ENCODE data around the gene PNCK.

Gene PNCK

GRCh38 chrX:153651540-153652079 lies 22.0 kb downstream of the PNCK start:
- DNase-seq, result no peak

GRCh38 chrX:153650959-153651358 lies 22.7 kb downstream of the PNCK start:
- no peak for DNase-seq

DNA sequence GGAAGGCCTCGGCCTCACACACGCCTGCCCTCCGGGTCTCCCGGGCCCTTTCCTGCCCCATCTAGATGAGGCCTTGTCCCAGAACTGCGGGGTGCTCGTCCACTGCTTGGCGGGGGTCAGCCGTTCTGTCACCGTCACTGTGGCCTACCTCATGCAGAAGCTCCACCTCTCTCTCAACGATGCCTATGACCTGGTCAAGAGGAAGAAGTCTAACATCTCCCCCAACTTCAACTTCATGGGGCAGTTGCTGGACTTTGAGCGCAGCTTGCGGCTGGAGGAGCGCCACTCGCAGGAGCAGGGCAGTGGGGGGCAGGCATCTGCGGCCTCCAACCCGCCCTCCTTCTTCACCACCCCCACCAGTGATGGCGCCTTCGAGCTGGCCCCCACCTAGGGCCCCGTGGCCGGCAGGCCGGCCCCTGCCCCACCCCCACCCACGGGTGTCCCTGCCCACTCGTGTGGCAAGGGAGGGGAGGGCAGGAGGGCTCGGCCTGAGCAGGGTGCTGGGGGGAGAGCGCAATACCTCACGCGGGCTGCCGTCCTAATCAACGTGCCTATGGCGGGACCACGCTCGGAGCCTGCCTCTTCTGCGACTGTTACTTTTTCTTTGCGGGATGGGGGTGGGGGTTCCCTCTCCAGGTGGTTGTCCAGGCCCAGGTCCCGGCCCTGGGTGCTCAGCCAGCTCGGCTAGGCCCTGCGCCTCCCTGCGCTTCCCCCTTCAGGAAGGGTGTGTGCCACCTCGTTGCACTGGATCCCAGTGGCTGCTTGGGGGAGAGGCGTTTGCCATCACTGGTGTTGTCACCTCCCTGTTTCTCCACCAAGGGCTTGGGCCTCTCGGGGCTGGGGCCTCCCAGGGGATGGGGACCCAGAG lies 23.5 kb downstream of the PNCK start:
- no peak for DNase-seq

- no peak for DNase-seq
These were observed 24.3 kb downstream of the PNCK start for GRCh38 chrX:153649178-153649914.

GRCh38 chrX:153648358-153649177 lies 25.0 kb downstream of the PNCK start:
- DNase-seq, result no peak

DNA sequence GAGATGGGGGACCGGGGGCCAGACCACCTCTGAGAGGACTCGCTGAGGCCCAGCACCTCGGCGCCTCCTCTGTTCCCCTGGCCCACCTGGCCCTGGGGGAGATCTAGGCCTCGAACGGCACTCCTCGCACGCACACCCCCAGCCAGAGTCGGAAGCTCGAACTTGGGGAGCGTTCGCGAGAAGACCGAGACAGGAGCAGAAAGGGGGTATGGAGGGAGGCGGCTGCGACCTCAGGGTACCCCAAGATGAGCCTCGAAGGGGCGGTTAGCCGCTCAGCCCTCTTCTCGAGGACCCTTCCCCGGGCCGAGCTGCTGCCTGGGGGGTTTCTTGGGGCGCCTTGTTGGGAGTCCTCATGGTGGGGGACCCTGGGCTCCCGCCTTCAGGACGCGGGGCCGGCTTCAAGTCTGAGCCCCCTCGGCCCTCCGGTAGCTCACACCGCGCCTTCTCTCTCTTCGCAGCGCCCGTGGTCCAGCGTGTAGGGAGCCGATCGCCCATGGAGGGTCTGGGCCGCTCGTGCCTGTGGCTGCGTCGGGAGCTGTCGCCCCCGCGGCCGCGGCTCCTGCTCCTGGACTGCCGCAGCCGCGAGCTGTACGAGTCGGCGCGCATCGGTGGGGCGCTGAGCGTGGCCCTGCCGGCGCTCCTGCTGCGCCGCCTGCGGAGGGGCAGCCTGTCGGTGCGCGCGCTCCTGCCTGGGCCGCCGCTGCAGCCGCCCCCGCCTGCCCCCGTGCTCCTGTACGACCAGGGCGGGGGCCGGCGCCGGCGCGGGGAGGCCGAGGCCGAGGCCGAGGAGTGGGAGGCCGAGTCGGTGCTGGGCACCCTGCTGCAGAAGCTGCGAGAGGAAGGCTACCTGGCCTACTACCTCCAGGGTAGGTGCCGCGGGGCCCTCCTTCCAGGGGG lies 25.9 kb downstream of the PNCK start:
- no peak for DNase-seq

GRCh38 chrX:153646620-153647373 lies 26.8 kb downstream of the PNCK start, which contains the start of gene DUSP9:
Gene DUSP9 (plus strand): TSS chrX:153647203. CDS start chrX:153647954, 751 bp downstream.
- DNase-seq, result no peak

DNA sequence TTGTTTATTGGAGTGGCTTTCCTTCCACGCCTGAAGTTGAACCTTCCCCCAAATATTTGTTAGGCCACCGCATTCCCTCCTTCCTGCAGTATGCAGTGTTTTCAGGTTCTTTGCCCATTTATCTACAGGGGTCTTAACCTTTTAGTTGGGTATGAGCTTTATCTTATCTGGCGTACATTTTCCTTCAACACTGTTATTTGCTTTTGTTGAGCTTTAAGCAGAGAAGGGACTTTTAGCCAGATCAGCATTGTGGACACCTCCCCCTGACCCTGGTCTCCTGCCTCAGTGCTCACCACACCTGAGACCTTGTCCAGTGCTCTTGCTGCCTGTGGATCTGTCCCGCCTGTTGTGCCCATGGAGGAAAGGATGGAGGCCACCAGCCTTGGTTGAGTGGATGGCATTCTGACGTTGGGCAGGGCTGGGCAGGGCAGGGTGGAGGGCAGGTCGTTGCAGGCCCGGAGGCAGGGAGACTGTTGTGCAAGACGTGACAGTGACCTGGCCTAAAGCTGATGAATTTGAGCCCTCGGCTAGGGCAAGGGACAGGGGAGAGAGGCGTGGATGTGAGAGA lies 27.6 kb downstream of the PNCK start:
- DNase-seq, result no peak

- no peak for DNase-seq
These were observed 28.5 kb downstream of the PNCK start for GRCh38 chrX:153645151-153645550.

GRCh38 chrX:153644356-153645125 lies 29.1 kb downstream of the PNCK start:
- no peak for DNase-seq

DNA sequence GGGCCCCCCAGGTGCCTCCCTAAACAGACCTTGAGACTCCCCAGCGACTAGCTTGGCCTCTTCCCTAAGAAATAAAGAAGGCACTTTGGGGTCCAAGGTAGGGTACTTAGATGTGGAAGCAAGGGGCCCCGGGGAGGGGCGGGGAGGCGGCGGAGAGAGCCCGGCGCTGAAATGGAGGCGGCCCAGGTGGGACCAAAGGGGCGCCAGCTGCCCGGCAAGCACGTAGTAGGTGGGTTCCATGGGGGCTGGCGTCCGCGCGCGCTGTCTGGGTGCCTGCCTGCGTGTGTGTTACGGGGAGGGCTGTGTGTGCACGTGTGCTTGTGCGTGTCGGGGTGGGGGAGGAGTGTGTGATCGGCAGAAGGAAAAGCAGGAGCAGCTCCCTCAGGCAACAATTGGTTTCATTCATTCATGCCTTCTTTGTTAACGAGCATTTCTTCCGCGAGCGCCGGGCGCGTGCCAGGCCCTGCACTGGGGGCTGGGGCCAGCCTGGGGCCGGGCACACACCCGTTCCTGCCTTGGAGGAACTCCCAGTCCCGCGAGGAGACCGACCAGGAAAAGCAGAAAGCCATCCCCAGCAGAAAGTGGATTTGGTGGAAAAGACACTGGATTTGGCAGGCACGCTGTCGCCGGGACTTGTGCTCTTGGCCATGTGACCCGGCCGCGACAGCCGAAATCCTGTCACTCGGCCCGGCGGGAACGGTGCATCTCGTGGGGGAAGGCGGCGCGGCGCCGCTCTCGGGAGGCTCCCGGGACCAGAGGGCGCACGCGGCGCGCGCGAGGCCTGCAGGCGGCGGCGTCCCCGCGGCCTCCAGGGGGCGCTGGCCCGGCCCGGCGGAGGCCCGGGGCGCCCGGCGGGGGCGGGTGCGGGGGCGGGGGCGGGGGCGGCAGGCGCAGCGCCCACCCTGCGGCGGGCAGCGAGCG lies 29.9 kb downstream of the PNCK start:
- DNase-seq, result no peak

- no peak for DNase-seq
These were observed 30.8 kb downstream of the PNCK start for GRCh38 chrX:153642655-153643430.

DNA sequence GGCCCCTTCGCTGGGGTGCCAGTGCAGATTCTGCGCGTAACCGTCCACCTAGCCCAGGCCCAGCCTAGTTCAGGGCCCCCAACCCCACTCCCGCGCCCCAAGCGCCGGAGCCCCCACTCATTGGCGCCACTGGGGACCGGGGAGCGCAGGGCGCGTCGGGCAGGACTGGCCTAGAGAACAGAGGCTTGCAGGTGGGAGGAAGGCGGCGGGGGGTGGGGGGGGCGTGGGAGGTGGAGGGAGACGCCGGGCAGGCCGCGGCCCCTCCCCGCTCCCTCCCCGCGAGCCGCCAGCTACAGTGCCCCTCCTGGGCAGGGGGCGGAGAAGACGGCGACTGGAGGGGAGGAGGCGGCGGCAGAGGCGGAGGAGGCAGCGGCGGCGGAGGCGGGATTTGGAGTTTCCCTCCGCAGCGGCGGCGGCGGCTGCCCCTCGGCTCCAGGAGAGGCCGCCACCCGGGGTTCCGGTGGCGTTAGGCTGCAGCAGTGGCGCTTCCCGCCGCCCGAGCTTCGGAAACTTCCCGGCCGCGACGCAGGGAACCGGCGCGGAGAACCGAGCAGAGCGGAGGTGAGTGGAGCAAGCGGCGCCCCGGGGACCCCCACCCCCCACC lies 31.5 kb downstream of the PNCK start:
- DNase-seq, result no peak

DNA sequence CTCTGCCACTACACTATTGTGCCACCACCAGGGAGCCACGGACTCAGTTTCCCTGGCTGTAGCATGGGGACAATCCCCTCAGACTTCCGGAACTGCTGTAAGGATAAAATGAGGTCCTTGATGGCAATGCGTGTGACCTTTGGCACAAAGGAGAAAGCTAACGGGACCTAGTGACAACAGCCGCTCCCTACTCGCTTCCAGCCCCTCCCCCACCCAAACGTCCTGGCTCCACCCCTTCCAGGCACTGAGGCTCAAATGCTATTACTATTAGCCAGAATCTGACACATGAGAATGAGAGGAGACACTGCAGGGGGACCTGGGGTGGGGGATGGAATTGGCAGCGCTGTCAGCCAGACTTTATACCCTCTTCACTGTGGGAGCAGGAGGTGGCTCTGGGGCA lies 32.0 kb downstream of the PNCK start:
- no peak for DNase-seq

DNA sequence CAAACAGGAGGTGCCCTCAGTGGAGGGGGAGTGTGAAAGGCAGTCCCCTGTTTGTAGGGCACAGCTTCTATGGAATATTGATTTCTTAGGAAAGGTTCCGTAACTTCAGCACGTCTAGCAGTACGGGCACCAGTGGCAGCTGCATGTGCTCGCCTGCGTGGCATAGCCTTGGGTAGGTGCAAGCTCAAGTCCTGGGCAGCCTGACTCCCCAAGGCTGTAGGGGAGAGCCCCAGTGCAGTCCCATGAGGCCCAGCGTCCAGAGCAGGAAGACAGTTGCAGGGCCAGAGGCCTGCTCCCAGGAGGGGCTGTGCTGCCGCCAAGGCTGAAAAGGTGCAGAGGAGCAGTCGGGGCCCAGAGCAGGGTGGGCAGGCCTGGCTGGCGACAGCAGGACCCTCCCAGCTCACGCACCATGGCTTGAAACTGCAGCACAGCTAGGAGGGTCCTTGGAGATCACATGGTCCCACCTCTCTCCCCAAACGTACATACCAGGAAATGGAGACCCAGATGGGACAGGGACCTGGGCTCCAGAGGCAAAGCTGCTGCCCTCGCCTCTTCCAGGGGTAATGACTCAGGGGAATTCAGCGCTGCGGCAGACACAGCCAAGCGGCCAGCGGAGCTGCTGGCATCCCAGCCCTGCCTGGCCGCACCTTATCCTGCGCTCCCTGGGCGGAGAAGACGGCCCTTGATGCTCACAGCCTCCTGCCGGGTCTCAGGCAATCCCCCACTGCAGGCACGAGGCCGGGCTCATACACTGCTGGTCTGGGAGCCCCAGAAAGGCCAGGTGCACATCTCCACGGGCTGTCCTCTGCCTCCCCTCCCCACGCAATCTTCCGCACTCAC lies 32.7 kb downstream of the PNCK start:
- no peak for DNase-seq

DNA sequence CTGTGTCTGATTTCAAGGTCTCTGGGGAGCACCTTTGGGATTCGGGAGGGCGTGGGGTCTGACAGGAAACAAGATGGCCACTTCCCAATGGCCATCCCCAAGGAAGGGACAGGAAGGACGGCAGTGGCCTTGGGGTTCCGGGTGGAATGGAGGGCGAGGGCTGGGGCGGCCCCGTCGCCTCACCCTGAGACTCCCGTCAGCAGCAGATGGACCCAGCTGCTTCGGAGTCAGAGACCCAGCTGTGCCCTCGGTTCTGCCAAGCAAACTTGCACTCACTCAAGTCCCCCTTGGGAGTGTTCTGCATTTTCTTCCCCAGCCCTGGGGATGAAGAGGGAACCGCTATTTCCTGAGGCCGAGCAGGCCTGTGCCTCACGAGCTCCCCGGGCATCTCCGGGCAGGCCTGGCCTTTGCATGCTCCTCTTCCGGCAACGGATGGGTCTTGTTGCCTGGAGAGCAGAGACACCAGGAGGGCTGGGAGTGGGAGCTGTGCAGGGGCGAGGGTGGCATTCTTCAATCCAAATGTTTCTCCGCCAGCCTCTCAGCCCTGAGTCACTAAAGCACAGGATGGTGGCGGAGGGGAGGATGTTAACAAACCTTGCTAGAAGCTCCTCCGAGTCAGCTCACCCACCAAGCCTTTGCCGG lies 33.4 kb downstream of the PNCK start:
- no peak for DNase-seq

All from KG1 (cell line).